Neural crest cell (in vitro differentiated cells): ENCODE measurements around the gene CCDC183. TPM values are rescaled to one million over a fixed set of nuclear protein-coding genes. Genes with fewer than 3 reads are reported as not detected.
"Not testable (repeated sequence)": the region's sequence is repeated elsewhere in the genome, so short reads cannot be mapped to it uniquely, and the experiment has no call there.

Source experiments
- DNase-seq: peaks from one replicate; pipeline ENCODE4 v3.0.0; 2021; ENCODE audit warnings: low read depth, mixed read lengths, low spot score
- H3K27ac Mint-ChIP-seq: one replicate; pipeline ENCODE4 v1.8.0; 2021; ENCODE audit warnings: mild to moderate bottlenecking, mixed read lengths; ENCODE audit not compliant: unreplicated experiment
- H3K27me3 Mint-ChIP-seq: 2 replicates; pipeline ENCODE4 v1.8.0; 2021; ENCODE audit warnings: low read depth, mild to moderate bottlenecking, mixed read lengths
- H3K36me3 Mint-ChIP-seq: 2 replicates; pipeline ENCODE4 v1.8.0; 2021; ENCODE audit warnings: low read depth, mild to moderate bottlenecking, mixed read lengths
- H3K4me1 Mint-ChIP-seq: 2 replicates; pipeline ENCODE4 v1.8.0; 2021; ENCODE audit warnings: mixed read lengths
- H3K4me3 Mint-ChIP-seq: one replicate; pipeline ENCODE4 v1.8.0; 2021; ENCODE audit warnings: mild to moderate bottlenecking, mixed read lengths
- H3K9me3 Mint-ChIP-seq: 2 replicates; pipeline ENCODE4 v1.8.0; 2021; ENCODE audit warnings: mixed read lengths
- CTCF ChIP-seq: fragments of 200-600 bp; sonication (generic); conservative IDR thresholded peaks from 2 replicates; pipeline ENCODE4 v1.5.0; 2021; ENCODE audit warnings: antibody characterized with exemption, mild to moderate bottlenecking
- total RNA-seq: library from RNA; stranded (reverse); gene quantifications from 2 replicates; pipeline ENCODE4 v1.2.1, GENCODE V29; 2021

The CCDC183 gene
- total RNA-seq, 1 donor from 2014 or later = 1.4 TPM

GRCh38 chr9:136843801-136844740 is 47.9 kb downstream of the CCDC183 start:
- Mint-ChIP-seq H3K4me3 (peak overlapping the region; percentile 76), H3K4me1 (peaks cover 22% of the 10 kb centered on the region), H3K27me3 (peaks cover 47% of the 10 kb centered on the region)
- H3K36me3 Mint-ChIP-seq, H3K27ac Mint-ChIP-seq, H3K9me3 Mint-ChIP-seq: not testable (repeated sequence)
- peak; percentile 65 for DNase-seq
- TF ChIP-seq CTCF = peak; percentile 70

DNA sequence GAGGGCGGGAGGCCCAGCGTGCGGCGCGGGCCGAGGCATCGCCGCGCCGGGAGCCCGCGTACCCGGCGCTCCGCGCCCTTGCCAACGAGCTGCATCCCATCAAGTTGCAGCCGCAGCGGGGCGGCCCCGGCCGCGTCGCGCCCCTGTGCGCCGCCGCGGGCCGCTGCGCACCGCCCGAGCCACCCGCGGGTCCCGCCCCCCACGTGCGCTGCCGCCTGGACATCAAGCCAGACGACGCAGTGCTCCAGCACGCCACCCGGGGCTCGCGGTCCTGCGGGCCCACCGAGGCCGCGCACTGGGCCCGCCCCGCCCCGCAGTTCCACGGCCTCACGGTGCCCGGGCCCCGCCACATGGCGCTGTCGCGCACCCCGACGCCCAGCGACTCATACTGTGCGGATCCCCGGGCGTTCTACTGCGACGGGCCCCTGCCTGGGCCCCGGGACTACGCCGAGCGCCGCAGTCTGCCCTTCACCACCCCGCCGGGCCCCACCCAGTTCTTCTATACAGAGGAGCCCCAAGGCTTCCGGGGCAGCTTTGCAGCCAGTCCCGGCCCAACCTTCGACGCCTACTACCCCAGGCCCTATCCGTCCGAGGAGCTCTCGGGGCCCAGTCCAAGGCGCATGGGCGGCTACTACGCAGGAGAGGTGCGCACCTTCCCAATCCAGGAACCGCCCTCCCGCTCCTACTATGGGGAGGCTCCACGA is 48.8 kb downstream of the CCDC183 start:
- peaks cover 3% of the 10 kb centered on the region for H3K36me3 Mint-ChIP-seq
- no peak for DNase-seq
- H3K4me1 Mint-ChIP-seq = peaks cover 25% of the 10 kb centered on the region
- TF ChIP-seq CTCF = no peak
- peak overlapping the region; percentile 69 for H3K4me3 Mint-ChIP-seq
- peaks cover 49% of the 10 kb centered on the region for H3K27me3 Mint-ChIP-seq
- H3K9me3 Mint-ChIP-seq = no peaks in the 10 kb centered on the region
- H3K27ac Mint-ChIP-seq = no peak overlapping the region

DNA sequence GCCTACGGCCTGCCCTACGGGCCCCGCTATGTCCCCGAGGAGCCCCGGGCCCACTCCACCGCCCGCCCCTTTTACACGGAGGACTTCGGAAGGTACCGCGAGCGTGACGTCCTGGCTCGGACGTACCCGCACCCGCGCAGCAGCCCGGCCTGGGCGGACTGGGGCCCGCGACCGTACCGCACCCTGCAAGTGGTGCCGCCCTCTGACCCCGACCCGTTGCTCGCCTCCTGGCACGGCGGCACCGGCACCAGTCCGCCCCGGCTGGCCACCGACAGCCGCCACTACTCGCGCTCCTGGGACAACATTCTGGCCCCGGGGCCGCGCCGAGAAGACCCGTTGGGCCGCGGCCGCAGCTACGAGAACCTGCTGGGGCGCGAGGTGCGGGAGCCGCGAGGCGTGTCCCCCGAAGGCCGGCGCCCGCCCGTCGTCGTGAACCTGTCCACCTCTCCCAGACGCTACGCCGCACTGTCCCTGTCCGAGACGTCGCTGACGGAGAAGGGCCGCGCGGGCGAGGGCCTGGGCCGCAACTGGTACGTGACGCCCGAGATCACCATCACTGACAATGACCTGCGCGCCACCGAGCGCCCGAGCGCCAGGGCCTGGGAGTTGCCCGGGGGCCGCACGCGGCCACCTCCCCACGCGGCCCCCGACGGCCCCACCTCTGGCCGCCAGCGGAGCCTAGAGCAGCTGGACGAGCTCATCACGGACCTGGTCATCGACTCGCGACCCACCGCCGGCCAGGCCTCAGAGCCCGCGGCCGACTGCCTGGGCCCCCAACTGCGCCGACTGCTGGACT is 49.5 kb downstream of the CCDC183 start:
- Mint-ChIP-seq H3K9me3 (no peaks in the 10 kb centered on the region), H3K27me3 (peaks cover 46% of the 10 kb centered on the region), H3K36me3 (no peaks in the 10 kb centered on the region), H3K27ac (no peak overlapping the region), H3K4me1 (peaks cover 21% of the 10 kb centered on the region), H3K4me3 (peak overlapping the region; percentile 69)
- no peak for DNase-seq
- no peak for TF ChIP-seq CTCF

- TF ChIP-seq CTCF = no peak
- Mint-ChIP-seq H3K36me3 (no peaks in the 10 kb centered on the region), H3K27ac (no peak overlapping the region), H3K4me3 (peak overlapping the region; percentile 51), H3K4me1 (peaks cover 15% of the 10 kb centered on the region), H3K27me3 (peaks cover 40% of the 10 kb centered on the region), H3K9me3 (no peaks in the 10 kb centered on the region)
- no peak for DNase-seq
Observed at GRCh38 chr9:136846376-136847087, 50.4 kb downstream of the CCDC183 start.
